Stomach (tissue), 4 donors: Measurements from ENCODE around the gene GALNS.
"Not testable (repeated sequence)": the region's sequence is repeated elsewhere in the genome, so short reads cannot be mapped to it uniquely, and the experiment has no call there.

Experiments used
- CTCF ChIP-seq, 7 experiments: fragments of 450-650 bp in 4 of 7; fragments of 200-600 bp in 3 of 7; sonication (generic) in 3 of 7; IDR thresholded peaks; one replicate each; pipeline ENCODE4 v1.5.1; 2016 to 2019; ENCODE audit warnings: antibody characterized with exemption in 7 of 7, control low read depth in 2 of 7, mild to moderate bottlenecking in 1 of 7
- POLR2A ChIP-seq, 4 donors: fragments of 450-650 bp; IDR thresholded peaks; one replicate each; pipeline ENCODE4 v1.6.1; 2016; ENCODE audit warnings: antibody characterized with exemption in 4 of 4, control low read depth in 2 of 4, mild to moderate bottlenecking in 1 of 4, moderate library complexity in 1 of 4

DNA sequence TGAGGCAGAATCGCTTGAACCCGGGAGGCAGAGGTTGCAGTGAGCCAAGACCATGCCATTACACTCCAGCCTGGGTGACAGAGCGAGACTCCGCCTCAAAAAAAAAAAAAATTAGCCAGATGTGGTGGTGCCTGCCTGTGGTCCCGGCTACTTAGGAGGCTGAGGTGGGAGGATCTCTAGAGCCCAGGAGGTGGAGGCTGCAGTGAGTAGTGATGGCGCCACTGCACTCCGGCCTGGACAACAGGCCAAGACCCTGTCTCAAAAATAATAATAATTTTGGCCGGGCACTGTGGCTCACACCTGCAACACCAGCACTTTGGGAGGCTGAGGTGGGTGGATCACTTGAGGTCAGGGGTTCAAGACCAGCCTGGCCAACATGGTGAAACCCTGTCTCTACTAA, 68.0 kb downstream of the GALNS start:
- not testable (repeated sequence) for TF ChIP-seq POLR2A, CTCF (IDR thresholded peaks at IDR 0.05)
